Measurements from ENCODE around the gene HARBI1.

- TF ChIP-seq, protein P1, sequence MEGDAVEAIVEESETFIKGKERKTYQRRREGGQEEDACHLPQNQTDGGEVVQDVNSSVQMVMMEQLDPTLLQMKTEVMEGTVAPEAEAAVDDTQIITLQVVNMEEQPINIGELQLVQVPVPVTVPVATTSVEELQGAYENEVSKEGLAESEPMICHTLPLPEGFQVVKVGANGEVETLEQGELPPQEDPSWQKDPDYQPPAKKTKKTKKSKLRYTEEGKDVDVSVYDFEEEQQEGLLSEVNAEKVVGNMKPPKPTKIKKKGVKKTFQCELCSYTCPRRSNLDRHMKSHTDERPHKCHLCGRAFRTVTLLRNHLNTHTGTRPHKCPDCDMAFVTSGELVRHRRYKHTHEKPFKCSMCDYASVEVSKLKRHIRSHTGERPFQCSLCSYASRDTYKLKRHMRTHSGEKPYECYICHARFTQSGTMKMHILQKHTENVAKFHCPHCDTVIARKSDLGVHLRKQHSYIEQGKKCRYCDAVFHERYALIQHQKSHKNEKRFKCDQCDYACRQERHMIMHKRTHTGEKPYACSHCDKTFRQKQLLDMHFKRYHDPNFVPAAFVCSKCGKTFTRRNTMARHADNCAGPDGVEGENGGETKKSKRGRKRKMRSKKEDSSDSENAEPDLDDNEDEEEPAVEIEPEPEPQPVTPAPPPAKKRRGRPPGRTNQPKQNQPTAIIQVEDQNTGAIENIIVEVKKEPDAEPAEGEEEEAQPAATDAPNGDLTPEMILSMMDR (IDR thresholded peaks at IDR 0.05), result no peak
- TF ChIP-seq POLR2A (IDR thresholded peaks at IDR 0.05) (no peak), POLR2AphosphoS5 (IDR thresholded peaks at IDR 0.05; ENCODE audit: insufficient read depth in 1 of 2, low read depth in 1 of 2) (no peak)
Observed at GRCh38 chr11:46600194-46600960, 16.6 kb downstream of the HARBI1 start.

All from vagina (tissue), 2 donors.